GM23338 (cell line): ENCODE measurements around the gene PRKCH.

Source experiments
- CREB1 ChIP-seq: fragments of 250-450 bp; sonication (Bioruptor Pico); IDR thresholded peaks from 2 replicates; pipeline ENCODE4 v1.5.0; 2020; ENCODE audit warnings: low read depth, mild to moderate bottlenecking, moderate library complexity
- EZH2 ChIP-seq: fragments of 200-600 bp; sonication (generic); IDR thresholded peaks from one replicate; pipeline ENCODE4 v1.8.0; 2017; ENCODE audit warnings: antibody characterized with exemption, mild to moderate bottlenecking, low read depth; ENCODE audit not compliant: unreplicated experiment
- EZH2phosphoT487 ChIP-seq: fragments of 200-600 bp; sonication (generic); IDR thresholded peaks from one replicate; pipeline ENCODE4 v1.8.1; 2018; ENCODE audit warnings: antibody characterized with exemption; ENCODE audit not compliant: unreplicated experiment
- NANOG ChIP-seq: IDR thresholded peaks from 2 replicates; pipeline ENCODE4 v1.6.1; 2016; ENCODE audit warnings: antibody characterized with exemption, borderline replicate concordance
- POLR2AphosphoS5 ChIP-seq: IDR thresholded peaks from 2 replicates; pipeline ENCODE4 v1.6.1; 2016; ENCODE audit warnings: antibody characterized with exemption, low read depth
- TF ChIP-seq, protein P1 (sequence below), 2 experiments: fragments of 200-600 bp in 1 of 2; sonication (generic) in 1 of 2; conservative IDR thresholded peaks; 2 replicates each; pipeline versions ENCODE4 v1.5.1 to v1.6.1; 2016 to 2017; ENCODE audit warnings: antibody characterized with exemption in 2 of 2, low read depth in 2 of 2, mild to moderate bottlenecking in 2 of 2, moderate library complexity in 1 of 2
- TF ChIP-seq, protein P2 (sequence below): IDR thresholded peaks from one replicate; pipeline ENCODE4 v1.6.1; 2018; ENCODE audit warnings: antibody characterized with exemption; ENCODE audit not compliant: unreplicated experiment

GRCh38 chr14:61454545-61454944 lies 133.2 kb downstream of the PRKCH start:
- TF ChIP-seq, protein P1, sequence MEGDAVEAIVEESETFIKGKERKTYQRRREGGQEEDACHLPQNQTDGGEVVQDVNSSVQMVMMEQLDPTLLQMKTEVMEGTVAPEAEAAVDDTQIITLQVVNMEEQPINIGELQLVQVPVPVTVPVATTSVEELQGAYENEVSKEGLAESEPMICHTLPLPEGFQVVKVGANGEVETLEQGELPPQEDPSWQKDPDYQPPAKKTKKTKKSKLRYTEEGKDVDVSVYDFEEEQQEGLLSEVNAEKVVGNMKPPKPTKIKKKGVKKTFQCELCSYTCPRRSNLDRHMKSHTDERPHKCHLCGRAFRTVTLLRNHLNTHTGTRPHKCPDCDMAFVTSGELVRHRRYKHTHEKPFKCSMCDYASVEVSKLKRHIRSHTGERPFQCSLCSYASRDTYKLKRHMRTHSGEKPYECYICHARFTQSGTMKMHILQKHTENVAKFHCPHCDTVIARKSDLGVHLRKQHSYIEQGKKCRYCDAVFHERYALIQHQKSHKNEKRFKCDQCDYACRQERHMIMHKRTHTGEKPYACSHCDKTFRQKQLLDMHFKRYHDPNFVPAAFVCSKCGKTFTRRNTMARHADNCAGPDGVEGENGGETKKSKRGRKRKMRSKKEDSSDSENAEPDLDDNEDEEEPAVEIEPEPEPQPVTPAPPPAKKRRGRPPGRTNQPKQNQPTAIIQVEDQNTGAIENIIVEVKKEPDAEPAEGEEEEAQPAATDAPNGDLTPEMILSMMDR (conservative IDR thresholded peaks at IDR 0.05; ENCODE audit: low read depth in 2 of 2) = no peak
- TF ChIP-seq, protein P2, sequence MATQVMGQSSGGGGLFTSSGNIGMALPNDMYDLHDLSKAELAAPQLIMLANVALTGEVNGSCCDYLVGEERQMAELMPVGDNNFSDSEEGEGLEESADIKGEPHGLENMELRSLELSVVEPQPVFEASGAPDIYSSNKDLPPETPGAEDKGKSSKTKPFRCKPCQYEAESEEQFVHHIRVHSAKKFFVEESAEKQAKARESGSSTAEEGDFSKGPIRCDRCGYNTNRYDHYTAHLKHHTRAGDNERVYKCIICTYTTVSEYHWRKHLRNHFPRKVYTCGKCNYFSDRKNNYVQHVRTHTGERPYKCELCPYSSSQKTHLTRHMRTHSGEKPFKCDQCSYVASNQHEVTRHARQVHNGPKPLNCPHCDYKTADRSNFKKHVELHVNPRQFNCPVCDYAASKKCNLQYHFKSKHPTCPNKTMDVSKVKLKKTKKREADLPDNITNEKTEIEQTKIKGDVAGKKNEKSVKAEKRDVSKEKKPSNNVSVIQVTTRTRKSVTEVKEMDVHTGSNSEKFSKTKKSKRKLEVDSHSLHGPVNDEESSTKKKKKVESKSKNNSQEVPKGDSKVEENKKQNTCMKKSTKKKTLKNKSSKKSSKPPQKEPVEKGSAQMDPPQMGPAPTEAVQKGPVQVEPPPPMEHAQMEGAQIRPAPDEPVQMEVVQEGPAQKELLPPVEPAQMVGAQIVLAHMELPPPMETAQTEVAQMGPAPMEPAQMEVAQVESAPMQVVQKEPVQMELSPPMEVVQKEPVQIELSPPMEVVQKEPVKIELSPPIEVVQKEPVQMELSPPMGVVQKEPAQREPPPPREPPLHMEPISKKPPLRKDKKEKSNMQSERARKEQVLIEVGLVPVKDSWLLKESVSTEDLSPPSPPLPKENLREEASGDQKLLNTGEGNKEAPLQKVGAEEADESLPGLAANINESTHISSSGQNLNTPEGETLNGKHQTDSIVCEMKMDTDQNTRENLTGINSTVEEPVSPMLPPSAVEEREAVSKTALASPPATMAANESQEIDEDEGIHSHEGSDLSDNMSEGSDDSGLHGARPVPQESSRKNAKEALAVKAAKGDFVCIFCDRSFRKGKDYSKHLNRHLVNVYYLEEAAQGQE = no peak
- no peak for TF ChIP-seq NANOG
- no peak for TF ChIP-seq CREB1
- TF ChIP-seq EZH2 = no peak
- TF ChIP-seq POLR2AphosphoS5 = no peak
- no peak for TF ChIP-seq EZH2phosphoT487
